ENCODE data around the gene GBGT1.

Gene GBGT1

GRCh38 chr9:133148199-133149129 lies 15.2 kb downstream of the GBGT1 start:
- H3K9me3 ChIP-seq: no peaks in the 10 kb centered on the region
- no peaks in the 10 kb centered on the region for H3K36me3 ChIP-seq
- H3K27ac ChIP-seq: peak overlapping the region; percentile 85 to 86
- no peak for TF ChIP-seq CTCF (IDR thresholded peaks at IDR 0.05)
- H3K27me3 ChIP-seq: no peaks in the 10 kb centered on the region
- peak in 1 of 2 donors; percentile 82 for DNase-seq
- intact Hi-C loops (cut with DNase I; ENCODE audit: low total_unique reads): loop anchor here (5.0 kb wide), 1 partner anchor 121 kb away; no protein-coding TSS in a partner anchor
- H3K4me1 ChIP-seq: peaks cover 3 to 37% (median 29%) of the 10 kb centered on the region in 4 donors
- peak overlapping the region; percentile 60 to 82 for H3K4me3 ChIP-seq

GRCh38 chr9:133147412-133148198 lies 16.1 kb downstream of the GBGT1 start:
- Histone ChIP-seq H3K36me3 (no peaks in the 10 kb centered on the region), H3K4me3 (peak overlapping the region; percentile 60 to 82), H3K4me1 (peaks cover 3 to 43% (median 30%) of the 10 kb centered on the region in 4 donors), H3K9me3 (no peaks in the 10 kb centered on the region), H3K27ac (peak overlapping the region; percentile 85 to 86), H3K27me3 (no peaks in the 10 kb centered on the region)
- intact Hi-C loops (cut with DNase I; ENCODE audit: low total_unique reads): loop anchor here (5.0 kb wide), 1 partner anchor 120 kb away; no protein-coding TSS in a partner anchor
- DNase-seq: peak; percentile 80 to 83
- TF ChIP-seq CTCF (IDR thresholded peaks at IDR 0.05): peak; percentile 90 to 98

GRCh38 chr9:133146746-133147411 lies 16.8 kb downstream of the GBGT1 start:
- DNase-seq: no peak
- TF ChIP-seq CTCF (IDR thresholded peaks at IDR 0.05): no peak
- intact Hi-C loops (cut with DNase I; ENCODE audit: low total_unique reads): loop anchor here (5.0 kb wide), 1 partner anchor 120 kb away; no protein-coding TSS in a partner anchor
- no peak overlapping the region for H3K27ac ChIP-seq
- peaks cover 3 to 46% (median 30%) of the 10 kb centered on the region in 4 donors for H3K4me1 ChIP-seq
- no peaks in the 10 kb centered on the region for H3K36me3 ChIP-seq
- no peaks in the 10 kb centered on the region for H3K9me3 ChIP-seq
- no peaks in the 10 kb centered on the region for H3K27me3 ChIP-seq
- no peak overlapping the region for H3K4me3 ChIP-seq

- Histone ChIP-seq H3K27me3 (no peaks in the 10 kb centered on the region), H3K36me3 (no peaks in the 10 kb centered on the region), H3K4me1 (peaks cover 3 to 50% (median 30%) of the 10 kb centered on the region in 4 donors), H3K9me3 (no peaks in the 10 kb centered on the region), H3K4me3 (no peak overlapping the region), H3K27ac (no peak overlapping the region)
- no peak for DNase-seq
- TF ChIP-seq CTCF (IDR thresholded peaks at IDR 0.05): no peak
- intact Hi-C loops (cut with DNase I; ENCODE audit: low total_unique reads): loop anchor here (2.0 to 5.0 kb wide), 2 partner anchors 42 to 118 kb away; no protein-coding TSS in a partner anchor
These were observed 18.5 kb downstream of the GBGT1 start for GRCh38 chr9:133144904-133145851.

Data from tibial artery (tissue), 4 donors.